ENCODE results near the gene HSF4.

- TF ChIP-seq, protein P1, sequence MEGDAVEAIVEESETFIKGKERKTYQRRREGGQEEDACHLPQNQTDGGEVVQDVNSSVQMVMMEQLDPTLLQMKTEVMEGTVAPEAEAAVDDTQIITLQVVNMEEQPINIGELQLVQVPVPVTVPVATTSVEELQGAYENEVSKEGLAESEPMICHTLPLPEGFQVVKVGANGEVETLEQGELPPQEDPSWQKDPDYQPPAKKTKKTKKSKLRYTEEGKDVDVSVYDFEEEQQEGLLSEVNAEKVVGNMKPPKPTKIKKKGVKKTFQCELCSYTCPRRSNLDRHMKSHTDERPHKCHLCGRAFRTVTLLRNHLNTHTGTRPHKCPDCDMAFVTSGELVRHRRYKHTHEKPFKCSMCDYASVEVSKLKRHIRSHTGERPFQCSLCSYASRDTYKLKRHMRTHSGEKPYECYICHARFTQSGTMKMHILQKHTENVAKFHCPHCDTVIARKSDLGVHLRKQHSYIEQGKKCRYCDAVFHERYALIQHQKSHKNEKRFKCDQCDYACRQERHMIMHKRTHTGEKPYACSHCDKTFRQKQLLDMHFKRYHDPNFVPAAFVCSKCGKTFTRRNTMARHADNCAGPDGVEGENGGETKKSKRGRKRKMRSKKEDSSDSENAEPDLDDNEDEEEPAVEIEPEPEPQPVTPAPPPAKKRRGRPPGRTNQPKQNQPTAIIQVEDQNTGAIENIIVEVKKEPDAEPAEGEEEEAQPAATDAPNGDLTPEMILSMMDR (IDR thresholded peaks at IDR 0.05): no peak
- TF ChIP-seq ZFX (IDR thresholded peaks at IDR 0.05; ENCODE audit: borderline replicate concordance): no peak
These were observed 28.3 kb downstream of the HSF4 start for GRCh38 chr16:67192781-67193361.

Data from 22Rv1 (cell line).